Activated CD4-positive, alpha-beta T cell treated with anti-CD3 and anti-CD28 coated beads, Interleukin-2, amount 50 U/mL, for 16 hours (primary cell): Measurements from ENCODE around the gene TRMT6.

ENCODE experiments used
- DNase-seq: peaks from one replicate; pipeline ENCODE4 v3.0.0-alpha.2; 2020

The TRMT6 gene

GRCh38 chr20:5945963-5946362 is 4.4 kb downstream of the TRMT6 start:
- peak; percentile 49 for DNase-seq

- no peak for DNase-seq
Observed at GRCh38 chr20:5938456-5939029, 11.8 kb downstream of the TRMT6 start.

GRCh38 chr20:5936238-5936637 is 14.1 kb downstream of the TRMT6 start:
- DNase-seq, result no peak

GRCh38 chr20:5935384-5935783 is 14.9 kb downstream of the TRMT6 start:
- no peak for DNase-seq

GRCh38 chr20:5933802-5934436 is 16.4 kb downstream of the TRMT6 start:
- DNase-seq, result peak; percentile 35

GRCh38 chr20:5932796-5933195 is 17.5 kb downstream of the TRMT6 start:
- no peak for DNase-seq

- DNase-seq, result no peak
Observed at GRCh38 chr20:5931411-5931810, 18.9 kb downstream of the TRMT6 start.

- DNase-seq, result no peak
Observed at GRCh38 chr20:5928836-5929715, 21.3 kb downstream of the TRMT6 start.

- DNase-seq, result no peak
Observed at GRCh38 chr20:5927749-5928462, 22.4 kb downstream of the TRMT6 start.

- DNase-seq, result no peak
Observed at GRCh38 chr20:5925551-5925950, 24.8 kb downstream of the TRMT6 start.

- no peak for DNase-seq
Observed at GRCh38 chr20:5923493-5923892, 26.8 kb downstream of the TRMT6 start.

GRCh38 chr20:5920581-5920980 is 29.8 kb downstream of the TRMT6 start:
- DNase-seq, result no peak

- peak; percentile 61 for DNase-seq
Observed at GRCh38 chr20:5919626-5920544, 30.4 kb downstream of the TRMT6 start.

GRCh38 chr20:5918856-5919625 is 31.3 kb downstream of the TRMT6 start:
- peak; percentile 65 for DNase-seq

GRCh38 chr20:5914859-5915258 is 35.5 kb downstream of the TRMT6 start:
- DNase-seq, result no peak

GRCh38 chr20:5913166-5913565 is 37.2 kb downstream of the TRMT6 start:
- no peak for DNase-seq

- no peak for DNase-seq
Observed at GRCh38 chr20:5910186-5910585, 40.1 kb downstream of the TRMT6 start.

GRCh38 chr20:5908981-5909380 is 41.4 kb downstream of the TRMT6 start:
- no peak for DNase-seq

GRCh38 chr20:5900908-5901307 is 49.4 kb downstream of the TRMT6 start:
- no peak for DNase-seq

- no peak for DNase-seq
Observed at GRCh38 chr20:5899444-5899843, 50.9 kb downstream of the TRMT6 start.

GRCh38 chr20:5895626-5896025 is 54.7 kb downstream of the TRMT6 start:
- DNase-seq, result no peak
